HCT116 (cell line): ENCODE measurements around the gene BFSP1. TPM values are rescaled to one million over a fixed set of nuclear protein-coding genes. Genes with fewer than 3 reads are reported as not detected.

Source experiments
- ATAC-seq: fragments of 200-7000 bp; cut with Tn5 transposase; 2 replicates; pipeline ENCODE4 v1.9.1; 2020; ENCODE audit warnings: mild to moderate bottlenecking, moderate library complexity
- BruUV-seq: library from RNA; stranded (reverse); fragments of 400-500 nt; replicated peaks from 2 replicates; lab custom pipeline; 2021; lab: Mats Ljungman, UMichigan
- CTCF ChIA-PET: fragments of 300-600 bp; sonication (Branson Sonifier 250); formaldehyde crosslinking; loops from one replicate; lab custom pipeline; 2021; ENCODE audit warnings: antibody characterized with exemption; lab: Charles Lee
- POLR2A ChIA-PET: fragments of 300-600, 350-600 bp; sonication (Branson Sonifier 250); formaldehyde crosslinking; loops from one replicate; lab custom pipeline; 2021; ENCODE audit warnings: antibody characterized with exemption; lab: Charles Lee
- RAD21 ChIA-PET, 2 experiments: fragments of 300-600 bp; sonication (Branson Sonifier 250); formaldehyde crosslinking; loops; one replicate each; lab custom pipeline; 2023; ENCODE audit warnings: low total read pairs in 2 of 2; ENCODE audit not compliant: uncharacterized antibody in 2 of 2, unreplicated experiment in 2 of 2, low non-redundant PET in 1 of 2; lab: Charles Lee
- DNase-seq: peaks from one replicate; pipeline ENCODE4 v3.0.0-alpha.2; 2010; ENCODE audit warnings: low read depth, low spot score
- H2AFZ ChIP-seq: fragments of 200-600 bp; shearing (Covaris generic), sonication (generic); 2 replicates; pipeline ENCODE4 v1.6.1; 2017; ENCODE audit warnings: low read depth, mixed run types, mixed read lengths, antibody characterized with exemption, low read length; ENCODE audit not compliant: poor library complexity, severe bottlenecking
- H3K27ac ChIP-seq: 2 replicates; pipeline ENCODE4 v1.5.1; 2012; ENCODE audit warnings: low read depth, low read length
- H3K27me3 ChIP-seq: fragments of 200-600 bp; sonication (generic); 2 replicates; pipeline ENCODE4 v1.6.1; 2016; ENCODE audit warnings: mixed run types, low read length, mixed read lengths; ENCODE audit not compliant: insufficient read depth
- H3K36me3 ChIP-seq, 2 experiments: fragments of 200-500 bp in 1 of 2; fragments of 200-600 bp in 1 of 2; sonication (Bioruptor generic) in 1 of 2; sonication (generic) in 1 of 2; 2 replicates each; pipeline versions ENCODE4 v1.5.1 to v1.6.1; 2014 to 2016; ENCODE audit warnings: low read length in 2 of 2, inconsistent platforms in 1 of 2, mixed read lengths in 1 of 2, mixed run types in 1 of 2; ENCODE audit not compliant: insufficient read depth in 2 of 2, control insufficient read depth in 1 of 2
- H3K4me1 ChIP-seq, 2 experiments: fragments of 200-600 bp in 1 of 2; sonication (generic) in 1 of 2; 2 replicates each; pipeline versions ENCODE4 v1.5.1 to v1.6.1; 2012 to 2017; ENCODE audit warnings: low read length in 2 of 2, inconsistent platforms in 1 of 2, mild to moderate bottlenecking in 1 of 2, mixed read lengths in 1 of 2, mixed run types in 1 of 2, moderate library complexity in 1 of 2; ENCODE audit not compliant: insufficient read depth in 2 of 2, control insufficient read depth in 1 of 2
- H3K4me2 ChIP-seq: fragments of 200-600 bp; sonication (generic); 2 replicates; pipeline ENCODE4 v1.6.1; 2017; ENCODE audit warnings: mixed run types, low read length, mixed read lengths
- H3K4me3 ChIP-seq, 2 experiments: fragments of 200-600 bp in 1 of 2; sonication (generic) in 1 of 2; replicated peaks in 1 of 2; 2 replicates each; pipeline ENCODE4 v1.5.1; 2011 to 2016; ENCODE audit warnings: low read length in 2 of 2, control low read depth in 1 of 2, low read depth in 1 of 2, mild to moderate bottlenecking in 1 of 2, mixed read lengths in 1 of 2, mixed run types in 1 of 2
- H3K79me2 ChIP-seq: fragments of 200-600 bp; sonication (generic); 2 replicates; pipeline ENCODE4 v1.6.1; 2017; ENCODE audit warnings: mild to moderate bottlenecking, mixed run types, low read length, moderate library complexity, mixed read lengths; ENCODE audit not compliant: insufficient read depth
- H3K9ac ChIP-seq: fragments of 200-600 bp; sonication (generic); 2 replicates; pipeline ENCODE4 v1.6.1; 2016; ENCODE audit warnings: low read length, mixed read lengths
- H3K9me2 ChIP-seq: fragments of 200-600 bp; sonication (generic), shearing (Covaris generic); 2 replicates; pipeline ENCODE4 v1.6.1; 2017; ENCODE audit warnings: mixed run types, mild to moderate bottlenecking, moderate library complexity; ENCODE audit not compliant: insufficient read depth
- H3K9me3 ChIP-seq, 2 experiments: fragments of 200-500 bp in 1 of 2; fragments of 200-600 bp in 1 of 2; sonication (Bioruptor generic) in 1 of 2; sonication (generic) in 1 of 2; 2 replicates each; pipeline ENCODE4 v1.6.1; 2014 to 2017; ENCODE audit warnings: low read length in 2 of 2, mixed read lengths in 2 of 2, inconsistent platforms in 1 of 2, low read depth in 1 of 2, mild to moderate bottlenecking in 1 of 2, mixed run types in 1 of 2, moderate library complexity in 1 of 2; ENCODE audit not compliant: control insufficient read depth in 1 of 2, insufficient read depth in 1 of 2
- H4K20me1 ChIP-seq: fragments of 200-600 bp; sonication (generic), shearing (Covaris generic); 2 replicates; pipeline ENCODE4 v1.6.1; 2017; ENCODE audit warnings: mixed run types, mild to moderate bottlenecking, moderate library complexity; ENCODE audit not compliant: insufficient read depth
- CBX3 ChIP-seq: IDR thresholded peaks from 2 replicates; pipeline ENCODE4 v1.6.1; 2012; ENCODE audit warnings: low read depth
- ELF1 ChIP-seq: IDR thresholded peaks from 2 replicates; pipeline ENCODE4 v1.6.1; 2012; ENCODE audit warnings: low read depth, borderline replicate concordance
- EZH2phosphoT487 ChIP-seq: fragments of 200-600 bp; IDR thresholded peaks from 2 replicates; pipeline ENCODE4 v1.6.1; 2018; ENCODE audit warnings: antibody characterized with exemption, borderline replicate concordance
- FOSL1 ChIP-seq: IDR thresholded peaks from 2 replicates; pipeline ENCODE4 v1.6.1; 2012; ENCODE audit warnings: low read depth
- JUND ChIP-seq: IDR thresholded peaks from 2 replicates; pipeline ENCODE4 v1.6.1; 2012
- POLR2A ChIP-seq: IDR thresholded peaks from 2 replicates; pipeline ENCODE4 v1.7.0; 2011; ENCODE audit warnings: borderline replicate concordance; ENCODE audit not compliant: insufficient read depth, insufficient read length; ENCODE audit errors: extremely low read depth
- POLR2AphosphoS5 ChIP-seq: IDR thresholded peaks from 2 replicates; pipeline ENCODE4 v1.6.1; 2011; ENCODE audit warnings: mild to moderate bottlenecking, low read depth, low read length, moderate library complexity
- RAD21 ChIP-seq: IDR thresholded peaks from 2 replicates; pipeline ENCODE4 v1.6.1; 2012; ENCODE audit warnings: low read depth, mild to moderate bottlenecking
- SIN3A ChIP-seq: IDR thresholded peaks from 2 replicates; pipeline ENCODE4 v1.6.1; 2012; ENCODE audit warnings: low read depth
- SRF ChIP-seq: IDR thresholded peaks from 2 replicates; pipeline ENCODE4 v1.6.1; 2012; ENCODE audit warnings: low read depth
- TCF7L2 ChIP-seq: IDR thresholded peaks from 2 replicates; pipeline ENCODE4 v1.7.0; 2011; ENCODE audit warnings: borderline replicate concordance, inconsistent platforms; ENCODE audit not compliant: insufficient read depth, insufficient read length; ENCODE audit errors: extremely low read depth
- YY1 ChIP-seq: IDR thresholded peaks from 2 replicates; pipeline ENCODE4 v1.6.1; 2011; ENCODE audit warnings: low read length, low read depth, moderate library complexity, mild to moderate bottlenecking; ENCODE audit not compliant: insufficient replicate concordance; ENCODE audit errors: extremely low read depth
- intact Hi-C: fragments of 100-400 bp; cut with micrococcal nuclease; formaldehyde crosslinking; loops from 2 replicates; pipeline ENCODE4 v1.10.0; 2022
- total RNA-seq: library from RNA; stranded (reverse); gene quantifications from one replicate; pipeline ENCODE4 v1.2.1, GENCODE V29; 2021; ENCODE audit not compliant: unreplicated experiment
- TF ChIP-seq, protein P1 (sequence below), 3 experiments: fragments of 200-600 bp in 1 of 3; sonication (generic) in 1 of 3; IDR thresholded peaks in 2 of 3; conservative IDR thresholded peaks in 1 of 3; 2 replicates each; pipeline ENCODE4 v1.5.1; 2012 to 2017; ENCODE audit warnings: low read depth in 2 of 3, low read length in 2 of 3, antibody characterized with exemption in 1 of 3, borderline replicate concordance in 1 of 3, control low read depth in 1 of 3, mild to moderate bottlenecking in 1 of 3, mixed read lengths in 1 of 3, mixed run types in 1 of 3, moderate library complexity in 1 of 3; ENCODE audit not compliant: insufficient read depth in 1 of 3
- TF ChIP-seq, protein P2 (sequence below): IDR thresholded peaks from 2 replicates; pipeline ENCODE4 v1.6.1; 2012; ENCODE audit warnings: low read depth
- TF ChIP-seq, protein P3 (sequence below): IDR thresholded peaks from 2 replicates; pipeline ENCODE4 v1.6.1; 2011; ENCODE audit warnings: mild to moderate bottlenecking, low read length, moderate library complexity; ENCODE audit not compliant: insufficient replicate concordance; ENCODE audit errors: extremely low read depth
- TF ChIP-seq, protein P4 (sequence below): IDR thresholded peaks from 2 replicates; pipeline ENCODE4 v1.6.1; 2012

Gene BFSP1
- total RNA-seq, 1 experiment from 2014 or later = 8.8 TPM

DNA sequence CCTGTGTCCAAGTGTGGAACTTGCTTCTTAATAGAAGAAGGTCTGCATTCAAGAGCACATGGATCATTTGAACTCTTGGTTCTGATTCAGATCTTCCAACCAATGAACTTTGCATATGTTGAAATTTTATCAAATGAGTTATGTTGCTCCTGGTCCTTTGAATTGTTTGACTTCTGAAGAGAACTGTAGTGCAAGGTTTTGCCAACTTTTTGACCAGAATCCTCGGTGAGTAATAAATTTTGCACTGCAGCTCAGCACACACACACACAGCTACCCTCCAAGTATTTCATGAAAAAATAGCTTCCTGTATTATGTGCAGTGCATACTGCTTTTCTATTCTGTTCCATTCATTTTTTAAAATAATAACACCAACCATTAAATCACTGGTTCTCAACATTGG is 67.5 kb downstream of the BFSP1 start:
- TF ChIP-seq SRF (no peak), SIN3A (no peak), POLR2A (no peak), TCF7L2 (no peak), EZH2phosphoT487 (no peak), ELF1 (no peak), FOSL1 (no peak), RAD21 (no peak), CBX3 (no peak), YY1 (no peak), JUND (no peak), POLR2AphosphoS5 (no peak)
- TF ChIP-seq, protein P1, sequence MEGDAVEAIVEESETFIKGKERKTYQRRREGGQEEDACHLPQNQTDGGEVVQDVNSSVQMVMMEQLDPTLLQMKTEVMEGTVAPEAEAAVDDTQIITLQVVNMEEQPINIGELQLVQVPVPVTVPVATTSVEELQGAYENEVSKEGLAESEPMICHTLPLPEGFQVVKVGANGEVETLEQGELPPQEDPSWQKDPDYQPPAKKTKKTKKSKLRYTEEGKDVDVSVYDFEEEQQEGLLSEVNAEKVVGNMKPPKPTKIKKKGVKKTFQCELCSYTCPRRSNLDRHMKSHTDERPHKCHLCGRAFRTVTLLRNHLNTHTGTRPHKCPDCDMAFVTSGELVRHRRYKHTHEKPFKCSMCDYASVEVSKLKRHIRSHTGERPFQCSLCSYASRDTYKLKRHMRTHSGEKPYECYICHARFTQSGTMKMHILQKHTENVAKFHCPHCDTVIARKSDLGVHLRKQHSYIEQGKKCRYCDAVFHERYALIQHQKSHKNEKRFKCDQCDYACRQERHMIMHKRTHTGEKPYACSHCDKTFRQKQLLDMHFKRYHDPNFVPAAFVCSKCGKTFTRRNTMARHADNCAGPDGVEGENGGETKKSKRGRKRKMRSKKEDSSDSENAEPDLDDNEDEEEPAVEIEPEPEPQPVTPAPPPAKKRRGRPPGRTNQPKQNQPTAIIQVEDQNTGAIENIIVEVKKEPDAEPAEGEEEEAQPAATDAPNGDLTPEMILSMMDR (IDR thresholded peaks at IDR 0.05 in 2 of 3, conservative IDR thresholded peaks at IDR 0.05 in 1 of 3; ENCODE audit: borderline replicate concordance in 1 of 3, insufficient read depth in 1 of 3, low read depth in 2 of 3, low read length in 2 of 3) = no peak
- TF ChIP-seq, protein P2, sequence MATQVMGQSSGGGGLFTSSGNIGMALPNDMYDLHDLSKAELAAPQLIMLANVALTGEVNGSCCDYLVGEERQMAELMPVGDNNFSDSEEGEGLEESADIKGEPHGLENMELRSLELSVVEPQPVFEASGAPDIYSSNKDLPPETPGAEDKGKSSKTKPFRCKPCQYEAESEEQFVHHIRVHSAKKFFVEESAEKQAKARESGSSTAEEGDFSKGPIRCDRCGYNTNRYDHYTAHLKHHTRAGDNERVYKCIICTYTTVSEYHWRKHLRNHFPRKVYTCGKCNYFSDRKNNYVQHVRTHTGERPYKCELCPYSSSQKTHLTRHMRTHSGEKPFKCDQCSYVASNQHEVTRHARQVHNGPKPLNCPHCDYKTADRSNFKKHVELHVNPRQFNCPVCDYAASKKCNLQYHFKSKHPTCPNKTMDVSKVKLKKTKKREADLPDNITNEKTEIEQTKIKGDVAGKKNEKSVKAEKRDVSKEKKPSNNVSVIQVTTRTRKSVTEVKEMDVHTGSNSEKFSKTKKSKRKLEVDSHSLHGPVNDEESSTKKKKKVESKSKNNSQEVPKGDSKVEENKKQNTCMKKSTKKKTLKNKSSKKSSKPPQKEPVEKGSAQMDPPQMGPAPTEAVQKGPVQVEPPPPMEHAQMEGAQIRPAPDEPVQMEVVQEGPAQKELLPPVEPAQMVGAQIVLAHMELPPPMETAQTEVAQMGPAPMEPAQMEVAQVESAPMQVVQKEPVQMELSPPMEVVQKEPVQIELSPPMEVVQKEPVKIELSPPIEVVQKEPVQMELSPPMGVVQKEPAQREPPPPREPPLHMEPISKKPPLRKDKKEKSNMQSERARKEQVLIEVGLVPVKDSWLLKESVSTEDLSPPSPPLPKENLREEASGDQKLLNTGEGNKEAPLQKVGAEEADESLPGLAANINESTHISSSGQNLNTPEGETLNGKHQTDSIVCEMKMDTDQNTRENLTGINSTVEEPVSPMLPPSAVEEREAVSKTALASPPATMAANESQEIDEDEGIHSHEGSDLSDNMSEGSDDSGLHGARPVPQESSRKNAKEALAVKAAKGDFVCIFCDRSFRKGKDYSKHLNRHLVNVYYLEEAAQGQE = no peak
- TF ChIP-seq, protein P3, sequence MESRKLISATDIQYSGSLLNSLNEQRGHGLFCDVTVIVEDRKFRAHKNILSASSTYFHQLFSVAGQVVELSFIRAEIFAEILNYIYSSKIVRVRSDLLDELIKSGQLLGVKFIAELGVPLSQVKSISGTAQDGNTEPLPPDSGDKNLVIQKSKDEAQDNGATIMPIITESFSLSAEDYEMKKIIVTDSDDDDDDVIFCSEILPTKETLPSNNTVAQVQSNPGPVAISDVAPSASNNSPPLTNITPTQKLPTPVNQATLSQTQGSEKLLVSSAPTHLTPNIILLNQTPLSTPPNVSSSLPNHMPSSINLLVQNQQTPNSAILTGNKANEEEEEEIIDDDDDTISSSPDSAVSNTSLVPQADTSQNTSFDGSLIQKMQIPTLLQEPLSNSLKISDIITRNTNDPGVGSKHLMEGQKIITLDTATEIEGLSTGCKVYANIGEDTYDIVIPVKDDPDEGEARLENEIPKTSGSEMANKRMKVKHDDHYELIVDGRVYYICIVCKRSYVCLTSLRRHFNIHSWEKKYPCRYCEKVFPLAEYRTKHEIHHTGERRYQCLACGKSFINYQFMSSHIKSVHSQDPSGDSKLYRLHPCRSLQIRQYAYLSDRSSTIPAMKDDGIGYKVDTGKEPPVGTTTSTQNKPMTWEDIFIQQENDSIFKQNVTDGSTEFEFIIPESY = no peak
- TF ChIP-seq, protein P4, sequence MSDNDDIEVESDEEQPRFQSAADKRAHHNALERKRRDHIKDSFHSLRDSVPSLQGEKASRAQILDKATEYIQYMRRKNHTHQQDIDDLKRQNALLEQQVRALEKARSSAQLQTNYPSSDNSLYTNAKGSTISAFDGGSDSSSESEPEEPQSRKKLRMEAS = no peak
- TF ChIP-seq, all 23 proteins: peak for 0
- Histone ChIP-seq H2AFZ (no peak overlapping the region), H3K27me3 (no peaks in the 10 kb centered on the region), H3K27ac (no peak overlapping the region), H3K36me3 (no peaks in the 10 kb centered on the region), H3K4me3 (no peak overlapping the region), H3K9me2 (no peaks in the 10 kb centered on the region), H3K9ac (no peak overlapping the region), H3K9me3 (no peaks in the 10 kb centered on the region), H3K4me2 (no peak overlapping the region), H3K4me1 (no peaks in the 10 kb centered on the region), H3K79me2 (no peaks in the 10 kb centered on the region), H4K20me1 (no peaks in the 10 kb centered on the region)
- ChIA-PET RAD21 (no interaction called here), CTCF (no interaction called here), POLR2A (no interaction called here)
- intact Hi-C loops = no loop called here
- no peak for ATAC-seq
- no TSS peak for BruUV-seq
- no peak for DNase-seq
